ENCODE data around the gene ATIC. TPM values are rescaled to one million over a fixed set of nuclear protein-coding genes. Genes with fewer than 3 reads are reported as not detected.
"Not testable (repeated sequence)": the region's sequence is repeated elsewhere in the genome, so short reads cannot be mapped to it uniquely, and the experiment has no call there.

The ATIC gene
- total RNA-seq, 2 experiments from 2014 or later: 143 to 179 TPM

- DNase-seq: no peak
- ChIA-PET CTCF (no interaction called here), POLR2A (no interaction called here)
- no peaks in the 10 kb centered on the region for H3K36me3 Mint-ChIP-seq (ENCODE audit: low read depth)
- H3K27me3 Mint-ChIP-seq: no peaks in the 10 kb centered on the region
- H3K9me3 Mint-ChIP-seq: no peaks in the 10 kb centered on the region
- H3K27ac Mint-ChIP-seq: no peak overlapping the region
- H3K4me1 Mint-ChIP-seq: no peaks in the 10 kb centered on the region
- H3K4me3 Mint-ChIP-seq: no peak overlapping the region
Observed at GRCh38 chr2:215286309-215286708, 25.6 kb upstream of the ATIC start.

DNA sequence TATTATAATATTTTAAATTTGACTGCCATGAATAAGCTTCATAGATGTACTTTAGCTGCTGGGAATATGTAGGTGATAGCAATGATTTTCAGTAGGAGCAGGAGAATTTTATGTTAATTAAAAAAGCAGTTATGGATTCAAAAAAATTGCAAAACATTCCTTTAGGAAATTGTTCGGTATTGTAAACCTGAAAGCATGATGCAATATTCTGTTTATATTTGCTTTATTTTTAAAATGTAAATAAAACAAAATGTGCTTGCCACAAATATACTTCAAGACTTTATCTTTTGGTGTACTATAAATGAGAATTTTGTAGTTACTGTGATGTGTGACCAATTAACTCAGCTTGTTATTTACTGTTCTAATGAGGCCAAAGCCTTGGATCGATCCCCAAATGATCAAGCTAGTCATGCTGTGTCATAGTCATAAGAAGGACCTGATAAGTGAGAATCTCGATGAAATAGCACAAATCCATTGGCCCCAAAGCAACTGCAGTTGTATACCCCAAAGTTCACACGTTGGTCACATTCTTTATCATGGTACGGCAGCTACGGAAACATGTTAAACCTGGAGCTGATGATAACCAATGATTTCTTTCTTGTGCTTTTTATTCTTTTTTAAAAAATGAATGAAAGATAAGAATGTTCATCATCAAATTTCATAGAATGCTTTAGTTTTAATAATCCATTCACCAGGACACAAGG lies 23.6 kb upstream of the ATIC start:
- Mint-ChIP-seq H3K9me3 (no peaks in the 10 kb centered on the region), H3K4me3 (no peak overlapping the region), H3K36me3 (ENCODE audit: low read depth) (no peaks in the 10 kb centered on the region), H3K27ac (no peak overlapping the region), H3K4me1 (no peaks in the 10 kb centered on the region), H3K27me3 (no peaks in the 10 kb centered on the region)
- DNase-seq: no peak
- ChIA-PET POLR2A (no interaction called here), CTCF (no interaction called here)

- no peak overlapping the region for H3K4me3 Mint-ChIP-seq
- ChIA-PET CTCF (no interaction called here), POLR2A (no interaction called here)
- H3K4me1 Mint-ChIP-seq: no peaks in the 10 kb centered on the region
- no peak for DNase-seq
- H3K36me3 Mint-ChIP-seq (ENCODE audit: low read depth): no peaks in the 10 kb centered on the region
- H3K27me3 Mint-ChIP-seq: no peaks in the 10 kb centered on the region
- no peak overlapping the region for H3K27ac Mint-ChIP-seq
- H3K9me3 Mint-ChIP-seq: no peaks in the 10 kb centered on the region
Observed at GRCh38 chr2:215290980-215291599, 20.8 kb upstream of the ATIC start.

DNA sequence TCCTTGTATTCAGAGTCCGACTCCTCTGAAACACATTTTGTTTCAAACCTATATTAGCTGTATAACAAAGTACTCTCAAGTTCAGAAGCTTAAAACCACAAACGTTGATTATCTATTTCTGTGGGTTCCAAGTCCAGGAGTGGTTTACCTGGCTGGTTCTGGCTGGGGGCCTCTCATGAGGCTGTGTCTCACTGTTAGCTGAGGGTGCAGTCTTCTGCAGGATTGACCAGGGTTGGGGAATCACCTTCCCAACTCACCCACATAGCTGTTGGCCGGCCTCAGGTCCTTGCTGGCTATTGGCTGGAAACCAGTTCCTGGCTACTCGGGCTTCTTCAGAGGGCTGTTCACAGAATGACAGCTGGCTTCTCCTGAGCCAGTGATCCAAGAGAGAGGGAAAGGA lies 18.0 kb upstream of the ATIC start:
- CTCF ChIA-PET: interaction anchor here (0.8 to 1.0 kb wide), 2 partner anchors 11 to 585 kb away, joined by 4 read pairs; no protein-coding TSS in a partner anchor
- Mint-ChIP-seq H3K4me3 (no peak overlapping the region), H3K36me3 (ENCODE audit: low read depth) (no peaks in the 10 kb centered on the region), H3K27me3 (no peaks in the 10 kb centered on the region), H3K4me1 (no peaks in the 10 kb centered on the region), H3K27ac (no peak overlapping the region), H3K9me3 (no peaks in the 10 kb centered on the region)
- POLR2A ChIA-PET: no interaction called here
- DNase-seq: no peak

- H3K4me3 Mint-ChIP-seq: no peak overlapping the region
- no peaks in the 10 kb centered on the region for H3K36me3 Mint-ChIP-seq (ENCODE audit: low read depth)
- ChIA-PET POLR2A (no interaction called here), CTCF (no interaction called here)
- H3K9me3 Mint-ChIP-seq: peaks cover 4% of the 10 kb centered on the region
- no peaks in the 10 kb centered on the region for H3K4me1 Mint-ChIP-seq
- no peak overlapping the region for H3K27ac Mint-ChIP-seq
- no peak for DNase-seq
- no peaks in the 10 kb centered on the region for H3K27me3 Mint-ChIP-seq
Observed at GRCh38 chr2:215299337-215299859, 12.5 kb upstream of the ATIC start.

GRCh38 chr2:215301994-215302393 lies 9.9 kb upstream of the ATIC start:
- POLR2A ChIA-PET: no interaction called here

GRCh38 chr2:215311259-215311624 lies 617 bp upstream of the ATIC start:
- H3K27me3 Mint-ChIP-seq, H3K9me3 Mint-ChIP-seq, POLR2A ChIA-PET: not testable (repeated sequence)
- CTCF ChIA-PET: interaction anchor here (0.9 to 1.2 kb wide), 3 partner anchors 15 to 620 kb away, joined by 3 to 4 read pairs (median 3); no protein-coding TSS in a partner anchor
- H3K4me3 Mint-ChIP-seq: peak overlapping the region; percentile 93
- H3K4me1 Mint-ChIP-seq: peaks cover 38% of the 10 kb centered on the region
- peak overlapping the region; percentile 91 for H3K27ac Mint-ChIP-seq
- H3K36me3 Mint-ChIP-seq (ENCODE audit: low read depth): peaks cover 30% of the 10 kb centered on the region
- peak; percentile 42 for DNase-seq

More at GRCh38 chr2:215301994-215302393, 9.9 kb upstream of the ATIC start:
- Mint-ChIP-seq H3K27ac (no peak overlapping the region), H3K4me1 (no peaks in the 10 kb centered on the region), H3K27me3 (no peaks in the 10 kb centered on the region), H3K4me3 (no peak overlapping the region), H3K9me3 (peaks cover 4% of the 10 kb centered on the region), H3K36me3 (ENCODE audit: low read depth) (no peaks in the 10 kb centered on the region)
- CTCF ChIA-PET: no interaction called here
- DNase-seq: no peak

DNA sequence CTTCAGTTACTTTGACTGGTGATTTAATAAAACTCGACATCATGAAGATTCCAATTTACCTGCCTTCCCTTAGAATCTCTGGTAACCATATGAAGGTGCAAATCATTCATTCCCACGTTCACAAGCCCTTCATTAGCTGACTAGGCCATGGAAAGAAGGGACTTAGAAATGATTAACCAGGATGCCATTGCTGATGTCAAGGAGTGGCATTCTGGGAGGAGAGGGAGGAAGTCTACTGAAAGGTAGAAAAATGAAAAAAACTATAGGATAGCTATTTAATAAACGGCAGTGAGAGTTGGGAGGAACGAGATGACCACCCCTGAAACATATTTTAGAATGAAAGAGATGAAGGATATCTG lies 1.4 kb downstream of the ATIC start:
- no peaks in the 10 kb centered on the region for H3K27me3 Mint-ChIP-seq
- CTCF ChIA-PET: no interaction called here
- H3K4me1 Mint-ChIP-seq: peaks cover 43% of the 10 kb centered on the region
- H3K36me3 Mint-ChIP-seq (ENCODE audit: low read depth): peaks cover 35% of the 10 kb centered on the region
- POLR2A ChIA-PET: no interaction called here
- DNase-seq: no peak
- H3K27ac Mint-ChIP-seq: peak overlapping the region; percentile 96
- H3K9me3 Mint-ChIP-seq: no peaks in the 10 kb centered on the region
- H3K4me3 Mint-ChIP-seq: peak overlapping the region; percentile 93

DNA sequence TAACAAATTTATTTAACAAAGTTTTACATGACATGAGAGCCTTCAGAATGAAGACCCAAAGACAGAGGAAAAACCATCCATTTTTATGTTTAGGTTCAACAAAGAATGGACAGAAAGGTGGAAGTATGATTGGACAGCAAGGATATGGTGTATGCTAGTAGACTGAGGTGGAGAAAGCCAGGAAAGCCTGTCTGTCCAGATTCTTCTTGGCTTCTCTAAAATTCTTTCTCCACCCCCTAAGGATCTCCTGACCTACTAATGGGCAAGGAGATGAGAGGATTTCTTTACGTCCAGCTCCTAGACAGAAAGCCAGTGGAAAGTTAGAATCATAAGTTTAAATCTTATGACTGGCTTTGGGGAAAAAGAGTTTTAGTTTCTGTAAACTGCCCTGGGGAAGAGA lies 3.0 kb downstream of the ATIC start:
- no peaks in the 10 kb centered on the region for H3K9me3 Mint-ChIP-seq
- no peaks in the 10 kb centered on the region for H3K27me3 Mint-ChIP-seq
- no peak overlapping the region for H3K27ac Mint-ChIP-seq
- CTCF ChIA-PET: interaction anchor here (0.7 to 1.3 kb wide), 2 partner anchors 10 to 97 kb away, joined by 3 read pairs; no protein-coding TSS in a partner anchor
- POLR2A ChIA-PET: no interaction called here
- no peak for DNase-seq
- peaks cover 45% of the 10 kb centered on the region for H3K4me1 Mint-ChIP-seq
- H3K4me3 Mint-ChIP-seq: no peak overlapping the region
- peaks cover 44% of the 10 kb centered on the region for H3K36me3 Mint-ChIP-seq (ENCODE audit: low read depth)

DNA sequence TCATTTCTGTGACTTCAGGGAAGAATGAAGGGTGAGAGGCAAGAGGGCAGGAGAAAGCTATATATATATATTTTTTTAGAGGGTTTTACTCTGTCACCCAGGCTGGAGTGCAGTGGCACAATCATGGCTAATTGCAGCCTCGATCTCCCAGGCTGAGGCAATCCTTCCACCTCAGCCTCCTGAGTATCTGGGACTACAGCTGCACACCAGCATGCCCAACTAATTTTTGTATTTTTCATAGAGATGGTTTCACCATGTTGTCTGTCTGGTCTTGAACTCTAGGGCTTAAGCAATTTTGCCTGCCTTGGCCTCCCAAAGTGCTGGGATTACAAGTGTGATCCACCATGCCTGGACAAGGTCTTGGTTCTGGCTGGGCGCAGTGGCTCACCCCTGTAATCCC lies 3.4 kb downstream of the ATIC start:
- Mint-ChIP-seq H3K4me1 (peaks cover 48% of the 10 kb centered on the region), H3K27me3 (no peaks in the 10 kb centered on the region), H3K9me3 (no peaks in the 10 kb centered on the region), H3K4me3 (no peak overlapping the region), H3K27ac (no peak overlapping the region), H3K36me3 (ENCODE audit: low read depth) (peaks cover 47% of the 10 kb centered on the region)
- no peak for DNase-seq
- ChIA-PET CTCF (interaction anchor here (1.3 kb wide), 1 partner anchor 10 kb away, joined by 3 read pairs; no protein-coding TSS in a partner anchor), POLR2A (no interaction called here)

GRCh38 chr2:215316336-215316735 lies 4.5 kb downstream of the ATIC start:
- Mint-ChIP-seq H3K36me3 (ENCODE audit: low read depth) (peaks cover 54% of the 10 kb centered on the region), H3K27me3 (no peaks in the 10 kb centered on the region), H3K4me3 (no peak overlapping the region), H3K9me3 (no peaks in the 10 kb centered on the region), H3K4me1 (peaks cover 49% of the 10 kb centered on the region), H3K27ac (no peak overlapping the region)
- POLR2A ChIA-PET: no interaction called here
- DNase-seq: no peak
- CTCF ChIA-PET: no interaction called here

GRCh38 chr2:215319500-215319899 lies 7.6 kb downstream of the ATIC start:
- H3K4me3 Mint-ChIP-seq: no peak overlapping the region
- no peak overlapping the region for H3K27ac Mint-ChIP-seq
- H3K27me3 Mint-ChIP-seq: no peaks in the 10 kb centered on the region
- peaks cover 56% of the 10 kb centered on the region for H3K36me3 Mint-ChIP-seq (ENCODE audit: low read depth)
- peaks cover 36% of the 10 kb centered on the region for H3K4me1 Mint-ChIP-seq
- H3K9me3 Mint-ChIP-seq: no peaks in the 10 kb centered on the region
- ChIA-PET POLR2A (no interaction called here), CTCF (no interaction called here)
- DNase-seq: no peak

DNA sequence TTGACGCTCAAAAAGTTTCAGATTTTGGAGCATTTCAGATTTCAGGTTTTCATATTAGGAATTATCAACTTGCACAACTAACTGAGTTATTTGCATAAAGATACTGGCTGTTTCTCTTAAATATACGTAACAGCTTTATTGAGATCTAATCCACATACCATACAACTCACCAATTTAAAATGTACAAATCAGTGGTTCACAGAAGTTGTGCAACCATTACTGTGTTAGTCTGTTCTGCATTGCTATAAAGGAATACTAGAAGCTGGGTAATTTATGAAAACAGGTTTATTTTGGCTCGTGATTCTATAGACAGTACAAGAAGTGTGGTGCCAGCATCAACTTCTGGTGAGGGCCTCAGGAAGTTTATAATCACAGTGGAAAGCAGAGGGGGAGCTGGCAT lies 8.2 kb downstream of the ATIC start:
- no peak for DNase-seq
- H3K9me3 Mint-ChIP-seq: no peaks in the 10 kb centered on the region
- CTCF ChIA-PET: no interaction called here
- H3K4me1 Mint-ChIP-seq: peaks cover 33% of the 10 kb centered on the region
- H3K4me3 Mint-ChIP-seq: no peak overlapping the region
- H3K27ac Mint-ChIP-seq: no peak overlapping the region
- H3K27me3 Mint-ChIP-seq: no peaks in the 10 kb centered on the region
- POLR2A ChIA-PET: no interaction called here
- peaks cover 54% of the 10 kb centered on the region for H3K36me3 Mint-ChIP-seq (ENCODE audit: low read depth)

GRCh38 chr2:215320679-215321078 lies 8.8 kb downstream of the ATIC start:
- Mint-ChIP-seq H3K27ac (no peak overlapping the region), H3K9me3 (no peaks in the 10 kb centered on the region), H3K4me1 (peaks cover 32% of the 10 kb centered on the region), H3K36me3 (ENCODE audit: low read depth) (peaks cover 55% of the 10 kb centered on the region), H3K4me3 (no peak overlapping the region), H3K27me3 (no peaks in the 10 kb centered on the region)
- POLR2A ChIA-PET: no interaction called here
- no peak for DNase-seq
- CTCF ChIA-PET: no interaction called here
